HFFc6 (cell line): ENCODE data around the gene ZNF385C. TPM values are rescaled to one million over a fixed set of nuclear protein-coding genes. Genes with fewer than 3 reads are reported as not detected.

Source experiments
- DNase-seq: peaks from one replicate; pipeline ENCODE4 v3.0.0-alpha.2; 2018
- H3K27ac Mint-ChIP-seq: 2 replicates; pipeline ENCODE4 v1.8.0; 2020; ENCODE audit warnings: mild to moderate bottlenecking, mixed read lengths
- H3K27me3 Mint-ChIP-seq: 2 replicates; pipeline ENCODE4 v1.8.0; 2021; ENCODE audit warnings: mild to moderate bottlenecking, moderate library complexity, mixed read lengths; ENCODE audit not compliant: insufficient read depth
- H3K36me3 Mint-ChIP-seq: 2 replicates; pipeline ENCODE4 v1.8.0; 2021; ENCODE audit warnings: low read depth, mixed read lengths
- H3K4me1 Mint-ChIP-seq: 2 replicates; pipeline ENCODE4 v1.8.0; 2020; ENCODE audit warnings: low read depth, mixed read lengths
- H3K4me3 Mint-ChIP-seq: 2 replicates; pipeline ENCODE4 v1.8.0; 2020; ENCODE audit warnings: mild to moderate bottlenecking, moderate library complexity, mixed read lengths
- H3K9me3 Mint-ChIP-seq: 2 replicates; pipeline ENCODE4 v1.8.0; 2020; ENCODE audit warnings: mild to moderate bottlenecking, mixed read lengths
- CTCF ChIP-seq: fragments of 200-600 bp; sonication (generic); IDR thresholded peaks from 2 replicates; pipeline ENCODE4 v1.5.0; 2021; ENCODE audit warnings: antibody characterized with exemption, mild to moderate bottlenecking
- total RNA-seq, 6 experiments: library from RNA; stranded (reverse); fragmentation: NEBNext Ultra II Directional; extraction: Animal tissue kit (Norgen Biotek cat#: 25700); gene quantifications; 2 replicates in 1 of 6; 3 replicates in 5 of 6; pipeline ENCODE4 v1.2.3, GENCODE V29; 2021

Gene ZNF385C
- total RNA-seq, 6 experiments from 2014 or later: not detected

DNA sequence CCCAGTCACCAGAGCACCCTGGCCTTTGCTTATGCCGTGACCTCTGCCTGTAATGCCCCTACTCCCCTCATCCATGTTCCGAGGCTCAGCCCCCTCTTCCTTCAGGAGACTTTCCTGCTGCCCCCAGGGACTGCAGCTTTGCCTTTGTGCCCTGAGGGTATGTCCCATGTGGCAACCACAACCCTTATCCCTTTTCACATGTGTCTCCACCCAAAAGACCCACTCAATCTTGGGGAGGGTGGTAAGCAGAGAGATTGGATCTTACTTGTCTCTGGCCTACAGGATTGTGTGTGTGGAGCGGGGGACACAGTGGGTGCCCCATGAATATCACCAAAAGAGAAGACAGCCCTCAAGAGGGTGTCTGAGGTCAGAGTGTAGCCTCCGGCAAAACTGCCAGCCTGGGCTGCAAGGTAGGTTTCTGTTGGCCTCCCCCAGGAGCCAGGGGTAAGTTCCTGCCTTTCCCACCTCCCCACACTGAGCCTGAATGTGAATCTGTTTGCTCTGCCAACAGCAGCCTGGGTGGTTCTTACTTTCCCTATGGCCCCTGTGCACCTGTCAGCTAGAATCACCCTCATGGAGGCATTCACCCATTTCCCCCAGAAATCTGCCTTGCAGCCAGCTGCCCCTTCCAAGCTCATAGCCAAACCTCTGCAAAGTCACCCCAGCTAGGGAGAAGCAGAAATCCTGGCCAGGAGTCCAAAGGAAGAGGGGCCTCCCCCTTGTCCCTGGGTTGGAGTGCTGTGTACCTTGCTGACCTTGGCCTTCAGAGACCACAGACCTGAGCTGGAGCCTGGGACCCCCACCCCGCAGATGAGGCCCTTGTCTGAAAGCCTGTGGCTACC, 36.4 kb downstream of the ZNF385C start:
- no peak for TF ChIP-seq CTCF
- no peak for DNase-seq
- Mint-ChIP-seq H3K4me1 (no peaks in the 10 kb centered on the region), H3K9me3 (no peaks in the 10 kb centered on the region), H3K27ac (no peak overlapping the region), H3K27me3 (peaks cover 31% of the 10 kb centered on the region), H3K4me3 (no peak overlapping the region), H3K36me3 (no peaks in the 10 kb centered on the region)

DNA sequence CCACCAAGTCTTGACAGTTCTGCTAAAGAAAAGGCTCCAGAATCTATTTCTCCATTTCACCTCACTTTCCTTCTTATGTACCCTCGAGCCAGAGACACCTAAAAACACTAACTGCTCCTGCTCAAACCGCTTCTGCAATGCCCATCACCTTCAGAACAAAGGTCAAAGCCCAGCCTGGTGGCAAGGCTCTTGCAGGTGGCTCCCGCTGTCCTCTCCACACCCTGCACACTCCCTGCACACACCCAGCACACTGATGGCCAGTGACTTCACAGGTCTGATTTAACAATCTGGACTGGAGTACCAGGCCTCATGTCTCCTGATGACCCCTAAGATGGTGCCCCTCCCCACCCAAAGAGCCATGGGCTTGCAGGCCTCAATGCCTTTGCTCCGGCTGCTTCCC, 38.0 kb downstream of the ZNF385C start:
- no peak for TF ChIP-seq CTCF
- Mint-ChIP-seq H3K27ac (no peak overlapping the region), H3K4me3 (no peak overlapping the region), H3K4me1 (peaks cover 9% of the 10 kb centered on the region), H3K9me3 (no peaks in the 10 kb centered on the region), H3K27me3 (peaks cover 38% of the 10 kb centered on the region), H3K36me3 (no peaks in the 10 kb centered on the region)
- DNase-seq: no peak

- Mint-ChIP-seq H3K27ac (no peak overlapping the region), H3K4me1 (peaks cover 13% of the 10 kb centered on the region)
- DNase-seq: no peak
These were observed 38.5 kb downstream of the ZNF385C start for GRCh38 chr17:42059815-42060214.

DNA sequence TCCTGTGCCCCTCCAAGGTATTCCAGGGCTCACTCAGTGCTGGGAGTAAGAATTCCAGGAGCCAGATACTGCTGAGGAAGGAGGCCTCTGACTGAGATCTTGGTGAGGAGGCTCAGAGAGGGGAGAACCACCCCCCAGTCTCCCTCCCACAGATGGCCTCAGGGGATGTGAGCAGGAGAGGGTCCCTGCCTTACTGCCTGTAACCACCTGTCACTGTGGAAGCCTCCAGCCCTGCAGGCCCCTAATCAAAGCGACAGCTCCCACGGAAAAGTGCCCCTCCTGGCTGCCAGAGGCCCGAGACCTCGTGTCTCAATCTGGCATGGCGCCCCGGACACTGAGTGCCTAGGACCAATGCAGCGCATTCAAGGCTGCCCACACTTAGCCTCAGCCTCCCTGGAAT, 40.2 kb downstream of the ZNF385C start:
- no peak overlapping the region for H3K4me3 Mint-ChIP-seq
- TF ChIP-seq CTCF: no peak
- H3K4me1 Mint-ChIP-seq: peaks cover 13% of the 10 kb centered on the region
- no peak overlapping the region for H3K27ac Mint-ChIP-seq
- no peaks in the 10 kb centered on the region for H3K36me3 Mint-ChIP-seq
- H3K9me3 Mint-ChIP-seq: no peaks in the 10 kb centered on the region
- peaks cover 42% of the 10 kb centered on the region for H3K27me3 Mint-ChIP-seq
- no peak for DNase-seq

More at GRCh38 chr17:42059815-42060214, 38.5 kb downstream of the ZNF385C start:
- H3K27me3 Mint-ChIP-seq: peaks cover 39% of the 10 kb centered on the region
- no peaks in the 10 kb centered on the region for H3K36me3 Mint-ChIP-seq
- H3K4me3 Mint-ChIP-seq: no peak overlapping the region
- H3K9me3 Mint-ChIP-seq: no peaks in the 10 kb centered on the region
- no peak for TF ChIP-seq CTCF

- H3K36me3 Mint-ChIP-seq: no peaks in the 10 kb centered on the region
- H3K27me3 Mint-ChIP-seq: peaks cover 38% of the 10 kb centered on the region
- peaks cover 13% of the 10 kb centered on the region for H3K4me1 Mint-ChIP-seq
- no peak overlapping the region for H3K4me3 Mint-ChIP-seq
- DNase-seq: no peak
- H3K9me3 Mint-ChIP-seq: no peaks in the 10 kb centered on the region
- H3K27ac Mint-ChIP-seq: no peak overlapping the region
- no peak for TF ChIP-seq CTCF
These were observed 41.6 kb downstream of the ZNF385C start for GRCh38 chr17:42056635-42057034.
